ENCODE results near the gene FAS.

The FAS gene

DNA sequence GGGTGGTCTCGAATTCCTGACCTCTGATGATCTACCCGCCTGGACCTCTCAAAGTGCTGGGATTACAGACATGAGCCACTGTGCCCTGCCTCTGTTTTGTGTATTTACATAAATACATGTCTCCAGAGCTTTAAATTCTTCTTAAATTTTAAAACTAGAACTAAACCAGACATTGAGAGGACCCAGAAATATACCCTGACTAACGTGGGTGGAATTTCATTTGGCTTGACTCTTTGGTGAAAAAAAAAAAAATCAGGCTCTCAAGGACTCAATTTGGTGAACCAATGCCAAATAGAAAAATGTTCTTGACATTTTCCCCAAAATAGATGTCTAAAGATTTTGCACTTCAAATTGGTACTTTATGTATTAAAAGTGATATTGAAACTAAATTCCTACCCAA is 16.6 kb upstream of the FAS start:
- no peak for DNase-seq

DNA sequence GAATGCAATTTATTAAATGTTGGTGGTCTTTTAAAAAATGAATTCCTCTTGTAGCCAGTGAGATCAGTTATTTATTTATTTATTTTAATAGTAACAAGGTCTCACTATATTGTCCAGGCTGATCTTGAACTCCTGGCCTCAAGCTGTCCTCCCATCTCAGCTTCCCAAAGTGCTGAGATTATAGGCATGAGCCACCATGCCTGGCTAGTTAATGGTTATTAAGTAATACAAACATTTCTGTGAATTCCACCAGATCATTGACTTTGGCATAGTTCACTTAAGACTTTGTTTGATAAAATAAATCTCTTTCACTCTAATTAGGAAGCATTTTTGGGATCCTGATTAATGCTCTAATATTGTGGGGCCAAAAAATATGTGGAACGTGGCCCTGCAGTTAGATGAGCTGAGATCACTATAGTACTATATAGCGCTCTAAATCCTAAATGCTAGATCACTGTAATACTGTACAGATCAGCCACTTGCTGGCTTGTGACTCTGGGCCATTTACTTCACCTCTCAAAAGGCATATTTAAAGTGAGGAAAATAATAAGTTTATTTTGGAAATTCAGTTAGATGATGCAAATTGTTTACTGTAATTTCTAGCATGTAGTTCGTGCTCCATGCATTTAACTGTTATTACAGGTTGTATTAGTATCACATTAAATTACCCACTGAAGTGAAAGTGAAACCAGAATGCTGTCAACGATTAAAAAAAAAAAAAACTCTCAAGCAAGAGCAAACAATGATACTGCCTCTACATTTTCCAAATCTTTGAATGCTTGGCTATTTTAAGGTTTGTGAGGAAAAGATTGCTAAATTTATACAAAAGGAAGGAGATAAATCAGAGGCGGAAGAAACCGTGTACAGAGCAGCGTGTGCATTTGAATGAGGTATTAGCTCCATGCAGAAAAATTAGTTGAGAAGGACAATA is 15.9 kb upstream of the FAS start:
- DNase-seq = no peak

DNA sequence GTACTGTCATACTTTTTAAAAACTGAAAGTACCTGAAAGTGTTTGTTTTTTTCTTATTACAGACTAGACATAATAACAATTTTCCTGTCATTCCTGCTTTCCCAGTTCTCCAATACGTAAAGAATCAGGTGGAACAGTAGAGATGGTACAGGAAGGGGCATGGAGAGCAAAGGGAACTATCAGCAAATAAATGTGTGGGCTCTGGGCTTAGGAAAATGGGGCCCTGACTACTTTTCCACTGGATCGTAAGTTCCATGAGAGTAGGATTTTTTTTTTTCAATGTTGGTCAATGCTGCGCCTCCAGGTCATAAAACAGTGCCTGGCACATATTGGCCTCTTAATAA is 15.2 kb upstream of the FAS start:
- no peak for DNase-seq

DNA sequence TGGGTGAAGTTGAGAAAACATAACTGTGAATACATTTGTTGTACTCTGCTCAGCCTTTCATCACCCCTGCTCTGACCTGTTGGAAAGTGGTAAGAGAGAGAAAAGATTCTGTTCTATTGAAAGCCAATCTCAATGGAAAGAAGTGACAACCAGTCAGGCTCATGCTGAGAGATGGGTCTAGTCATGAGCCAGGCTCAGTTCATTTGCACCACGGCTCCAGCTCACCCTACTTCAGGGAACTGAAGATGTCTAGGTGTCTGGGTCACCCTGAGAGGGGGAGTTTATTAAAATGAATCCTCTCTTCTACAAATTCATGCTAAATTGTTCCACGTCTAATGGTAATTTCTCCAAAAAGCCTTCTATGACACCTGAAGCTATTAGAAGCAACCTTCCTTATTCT is 12.1 kb upstream of the FAS start:
- DNase-seq = no peak

DNA sequence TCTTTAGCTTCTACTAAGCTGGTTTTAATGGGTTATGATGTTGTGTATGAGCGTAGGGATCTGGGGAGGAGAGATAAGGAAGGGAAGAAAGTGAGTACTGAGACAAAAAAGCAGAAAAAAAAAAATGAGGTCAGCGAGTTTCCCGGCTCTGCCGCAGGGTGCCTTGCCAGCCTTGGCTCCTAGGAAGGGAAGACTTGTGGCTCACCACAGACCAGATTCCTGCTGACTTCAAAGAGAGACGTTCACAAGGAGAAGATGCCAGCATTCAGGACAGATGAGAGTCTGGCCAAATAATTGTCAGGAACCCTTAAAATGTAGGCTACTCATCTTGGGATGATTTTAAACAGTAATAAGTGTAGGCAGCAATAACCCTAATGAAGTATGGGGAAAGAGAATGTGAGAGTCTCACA is 11.4 kb upstream of the FAS start:
- DNase-seq = no peak

DNA sequence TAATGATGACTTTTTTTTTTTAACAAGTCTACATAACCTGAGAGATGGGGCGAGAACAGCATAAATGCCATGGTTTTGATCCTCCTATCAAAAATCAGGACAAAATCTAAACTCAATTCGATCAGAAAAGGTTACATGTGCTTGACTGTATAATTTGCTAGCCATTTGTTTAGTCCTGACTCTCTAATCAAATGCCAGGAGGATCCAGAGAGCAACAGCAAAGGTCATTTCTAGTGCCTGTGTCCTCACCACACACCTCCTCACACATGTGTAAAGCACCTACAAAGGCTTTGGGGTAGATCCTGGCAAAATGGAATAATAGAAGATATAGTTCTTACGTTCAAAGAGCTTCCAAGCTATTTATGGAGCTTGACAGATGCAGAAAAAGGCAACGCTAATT is 11.0 kb upstream of the FAS start:
- DNase-seq = no peak

DNA sequence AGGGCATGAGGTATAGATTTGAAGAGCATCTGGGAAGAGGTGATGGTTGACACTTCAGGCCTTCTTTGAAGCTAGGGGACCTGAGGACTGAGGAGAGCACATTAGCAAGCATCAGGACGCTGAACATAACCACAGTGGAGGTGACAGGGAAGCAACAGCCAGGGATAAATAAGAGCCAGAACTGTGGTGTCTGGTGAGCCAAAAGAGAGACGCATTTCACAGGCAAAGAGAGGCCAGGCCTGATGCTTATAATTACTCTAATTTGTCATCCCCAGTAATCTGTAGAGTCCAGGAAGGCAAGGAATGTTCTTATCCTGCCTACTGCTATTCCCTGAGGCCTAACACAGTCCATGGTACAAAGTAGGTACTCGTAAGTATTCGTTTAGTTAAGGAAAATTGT is 10.4 kb upstream of the FAS start:
- no peak for DNase-seq

DNA sequence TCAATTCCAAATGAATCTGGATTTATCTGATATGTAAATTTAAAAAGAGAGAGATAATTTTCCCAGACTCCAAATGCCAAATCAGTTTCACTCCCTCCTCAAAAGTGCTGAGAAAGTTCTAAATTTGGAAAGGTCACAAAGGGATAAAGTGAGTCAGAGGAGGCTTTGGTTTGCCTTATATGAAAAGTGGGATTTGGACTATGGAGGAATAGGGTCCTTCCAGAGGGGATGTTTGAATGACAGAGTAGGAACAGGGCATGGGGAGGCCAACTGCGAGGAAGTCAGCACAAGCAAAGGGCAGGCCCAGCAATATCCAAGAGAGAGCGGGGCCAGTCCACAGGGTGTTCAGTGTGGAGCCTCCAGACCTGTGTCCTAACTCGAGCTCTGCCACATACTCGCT is 9.8 kb upstream of the FAS start:
- DNase-seq = no peak

DNA sequence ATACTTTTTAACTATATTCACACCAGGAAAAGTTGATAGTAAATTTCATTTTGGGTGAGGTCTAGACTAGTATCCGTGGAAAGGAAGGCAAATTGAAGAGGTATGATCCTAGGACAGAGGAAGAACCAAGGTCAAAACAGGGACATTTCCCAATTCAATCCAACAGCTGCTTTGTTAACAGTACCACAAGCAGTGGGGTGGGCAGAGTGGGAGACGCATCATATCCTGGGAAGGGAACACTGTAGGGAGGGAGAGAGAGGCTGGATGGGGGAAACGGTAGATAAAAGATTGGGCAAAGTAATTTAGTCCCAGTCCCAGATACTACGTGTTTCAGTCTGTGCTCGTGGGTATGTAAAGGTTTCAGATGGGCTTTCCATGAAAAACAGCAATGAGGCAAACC is 9.2 kb upstream of the FAS start:
- no peak for DNase-seq

DNA sequence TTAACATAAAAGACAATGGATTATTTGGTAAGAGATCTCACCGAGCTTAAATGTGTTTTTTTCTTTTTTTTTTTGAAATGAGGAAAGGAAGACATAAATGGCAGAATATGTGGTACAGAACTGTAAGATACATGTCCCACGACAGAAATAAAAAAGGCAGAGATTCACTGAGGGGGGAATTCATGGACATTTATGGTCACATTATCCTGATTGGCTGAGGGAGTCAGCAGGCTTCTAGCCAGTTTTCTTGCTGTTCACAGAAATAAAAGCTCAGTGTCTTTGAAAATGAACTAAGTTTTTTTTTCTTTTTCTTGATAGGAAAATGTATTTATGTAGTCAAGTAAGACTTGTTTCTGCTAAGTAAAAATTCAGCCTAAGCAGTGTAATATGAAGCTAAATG is 8.2 kb upstream of the FAS start:
- no peak for DNase-seq

DNA sequence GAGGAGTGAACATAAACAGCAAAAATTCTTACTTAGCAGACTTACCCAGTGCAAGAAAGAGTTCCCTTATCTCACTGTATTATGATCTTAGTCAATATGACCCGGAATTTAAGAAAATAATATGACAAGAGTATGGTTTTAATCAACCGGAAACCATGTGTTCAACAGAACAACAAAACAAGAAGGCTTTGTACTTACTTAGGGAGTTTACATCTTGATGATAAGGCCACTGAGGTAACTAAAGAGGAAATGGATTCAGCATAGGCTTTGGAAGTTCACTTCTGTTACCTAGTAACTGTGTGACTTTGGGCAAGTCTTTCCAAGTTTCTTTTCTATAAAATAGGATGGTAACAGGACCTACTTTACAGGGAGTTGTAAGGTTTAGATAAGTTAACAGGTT is 7.4 kb upstream of the FAS start:
- DNase-seq = no peak

DNA sequence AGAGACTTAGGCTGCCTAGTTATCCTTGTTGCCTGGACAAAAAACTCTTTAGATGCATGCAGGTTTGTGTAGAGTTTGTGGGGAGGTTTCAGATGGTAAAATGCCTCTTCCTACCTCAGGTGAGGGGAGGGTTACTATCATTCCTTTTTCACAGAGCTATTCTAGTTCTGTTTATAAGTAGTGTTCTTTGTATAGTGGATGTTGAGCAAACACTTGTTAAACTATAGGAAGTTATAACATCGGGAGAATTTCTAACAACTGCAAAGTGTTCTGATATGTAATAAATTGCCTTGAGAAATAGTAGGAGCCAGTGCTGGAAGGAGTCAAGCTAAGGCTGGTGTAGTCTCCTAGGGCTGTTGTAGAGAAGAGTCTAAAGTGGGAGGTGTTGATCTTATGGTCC is 6.7 kb upstream of the FAS start:
- no peak for DNase-seq

DNA sequence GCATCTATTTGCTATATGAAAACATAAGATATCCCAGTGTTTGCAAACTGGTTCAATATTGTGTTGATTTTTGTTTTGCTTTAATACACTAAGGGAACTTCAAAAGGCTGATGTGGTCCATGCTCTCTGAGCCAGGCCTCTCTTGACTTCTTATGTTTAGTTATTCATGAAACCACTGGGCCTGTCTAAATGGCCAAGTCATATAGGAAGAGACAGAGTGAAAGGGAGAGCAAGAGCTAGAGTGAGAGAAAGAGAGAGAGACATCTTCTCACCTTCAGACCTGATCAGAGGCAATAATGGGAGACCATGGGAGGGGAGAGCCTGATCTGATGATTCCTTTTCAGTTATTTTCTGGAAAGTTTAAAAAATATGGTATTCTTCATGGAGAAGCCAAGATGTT is 6.1 kb upstream of the FAS start:
- DNase-seq = no peak

DNA sequence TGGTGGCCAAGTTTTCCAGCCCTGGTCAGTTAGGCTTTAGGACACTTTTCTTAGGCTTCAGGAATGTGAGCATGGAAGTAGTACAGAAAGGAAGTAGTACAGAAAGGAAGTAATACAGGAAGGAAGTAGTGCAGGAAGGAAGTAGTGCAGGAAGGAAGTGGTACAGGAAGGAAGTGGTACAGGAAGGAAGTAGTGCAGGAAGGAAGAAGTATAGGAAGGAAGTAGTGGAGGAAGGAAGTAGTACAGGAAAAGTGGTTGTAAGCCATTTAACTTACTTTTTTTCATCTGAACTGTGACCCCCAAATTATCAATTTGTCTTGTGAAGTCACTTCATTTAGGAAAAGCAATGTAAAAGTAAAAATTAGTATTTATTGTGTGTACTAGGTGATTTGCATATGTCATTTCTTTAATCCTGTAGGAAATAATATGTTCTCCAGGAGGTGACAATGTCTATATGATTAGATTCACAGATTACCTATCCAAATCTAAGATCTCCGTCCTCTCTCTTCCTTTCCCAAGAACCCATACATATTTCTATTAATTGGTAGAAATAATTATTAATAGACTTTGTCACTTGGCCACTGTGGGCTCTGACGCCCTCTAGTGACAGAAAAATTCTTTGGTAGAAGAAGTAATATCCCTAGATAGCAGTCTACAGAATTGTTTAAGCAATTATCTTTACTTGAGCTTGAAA is 3.9 kb upstream of the FAS start:
- no peak for DNase-seq

DNA sequence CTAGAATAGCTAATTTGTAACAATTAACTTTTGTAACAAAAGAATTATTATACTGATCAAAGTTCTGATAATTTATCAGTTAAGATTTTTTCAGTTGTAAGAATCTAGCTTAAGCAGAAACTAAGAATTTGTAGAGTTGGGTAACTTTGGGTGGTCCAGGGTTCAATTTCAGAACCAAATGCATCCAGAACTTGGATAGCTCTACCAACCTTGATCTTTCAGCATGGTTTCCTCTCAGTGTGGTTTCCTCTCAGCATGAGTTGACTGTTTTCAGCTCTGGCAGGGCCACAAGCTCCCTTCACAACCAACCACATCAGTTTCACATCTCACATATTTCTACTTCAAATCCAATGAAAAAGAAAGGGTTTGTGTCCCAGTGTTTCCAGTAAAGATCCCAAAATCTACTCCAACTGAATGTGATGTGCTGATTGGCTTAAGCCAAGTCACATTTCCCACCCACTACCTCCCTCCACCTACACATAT is 3.3 kb upstream of the FAS start:
- DNase-seq = no peak

DNA sequence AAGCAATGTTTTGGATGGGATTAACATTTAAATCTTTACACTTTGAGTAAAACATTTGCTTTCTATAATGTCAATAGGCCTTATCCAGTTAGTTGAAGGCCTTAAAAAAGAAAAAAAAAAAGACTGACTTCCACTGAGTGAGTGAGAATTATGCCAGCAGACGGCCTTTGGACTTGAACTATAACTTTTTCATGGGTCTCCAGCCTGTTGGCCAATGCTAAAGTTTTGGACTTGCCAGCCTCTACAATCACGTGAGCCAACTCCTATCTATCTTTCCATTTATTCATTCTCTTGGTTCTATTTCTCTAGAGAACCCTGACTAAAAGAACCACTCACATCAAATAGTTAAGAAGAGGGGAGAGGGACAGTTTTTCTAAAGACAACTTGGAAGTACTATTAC is 2.8 kb upstream of the FAS start:
- DNase-seq = no peak

DNA sequence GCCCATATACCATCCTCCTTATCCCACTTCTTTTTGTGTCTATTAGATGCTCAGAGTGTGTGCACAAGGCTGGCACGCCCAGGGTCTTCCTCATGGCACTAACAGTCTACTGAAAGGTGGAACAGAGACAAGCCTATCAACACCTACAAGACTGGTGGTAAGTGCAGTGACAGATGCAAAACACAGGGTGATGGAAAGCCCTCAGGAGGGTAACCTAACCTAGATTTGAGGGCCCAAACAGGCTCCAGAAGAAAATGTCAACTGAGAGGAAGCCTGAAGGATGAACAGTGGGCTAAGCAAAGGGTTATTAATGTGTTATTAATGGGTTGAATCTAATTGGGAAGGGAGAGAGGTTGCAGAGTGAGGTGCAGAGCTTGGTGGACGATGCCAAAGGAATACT is 1.2 kb upstream of the FAS start:
- no peak for DNase-seq

DNA sequence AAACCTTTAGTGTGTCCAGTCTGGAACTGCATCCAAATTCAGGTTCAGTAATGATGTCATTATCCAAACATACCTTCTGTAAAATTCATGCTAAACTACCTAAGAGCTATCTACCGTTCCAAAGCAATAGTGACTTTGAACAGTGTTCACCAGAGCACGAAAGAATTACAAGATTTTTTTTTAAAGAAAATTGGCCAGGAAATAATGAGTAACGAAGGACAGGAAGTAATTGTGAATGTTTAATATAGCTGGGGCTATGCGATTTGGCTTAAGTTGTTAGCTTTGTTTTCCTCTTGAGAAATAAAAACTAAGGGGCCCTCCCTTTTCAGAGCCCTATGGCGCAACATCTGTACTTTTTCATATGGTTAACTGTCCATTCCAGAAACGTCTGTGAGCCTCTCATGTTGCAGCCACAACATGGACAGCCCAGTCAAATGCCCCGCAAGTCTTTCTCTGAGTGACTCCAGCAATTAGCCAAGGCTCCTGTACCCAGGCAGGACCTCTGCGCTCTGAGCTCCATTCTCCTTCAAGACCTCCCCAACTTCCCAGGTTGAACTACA is 694 bp upstream of the FAS start:
- no peak for DNase-seq

DNA sequence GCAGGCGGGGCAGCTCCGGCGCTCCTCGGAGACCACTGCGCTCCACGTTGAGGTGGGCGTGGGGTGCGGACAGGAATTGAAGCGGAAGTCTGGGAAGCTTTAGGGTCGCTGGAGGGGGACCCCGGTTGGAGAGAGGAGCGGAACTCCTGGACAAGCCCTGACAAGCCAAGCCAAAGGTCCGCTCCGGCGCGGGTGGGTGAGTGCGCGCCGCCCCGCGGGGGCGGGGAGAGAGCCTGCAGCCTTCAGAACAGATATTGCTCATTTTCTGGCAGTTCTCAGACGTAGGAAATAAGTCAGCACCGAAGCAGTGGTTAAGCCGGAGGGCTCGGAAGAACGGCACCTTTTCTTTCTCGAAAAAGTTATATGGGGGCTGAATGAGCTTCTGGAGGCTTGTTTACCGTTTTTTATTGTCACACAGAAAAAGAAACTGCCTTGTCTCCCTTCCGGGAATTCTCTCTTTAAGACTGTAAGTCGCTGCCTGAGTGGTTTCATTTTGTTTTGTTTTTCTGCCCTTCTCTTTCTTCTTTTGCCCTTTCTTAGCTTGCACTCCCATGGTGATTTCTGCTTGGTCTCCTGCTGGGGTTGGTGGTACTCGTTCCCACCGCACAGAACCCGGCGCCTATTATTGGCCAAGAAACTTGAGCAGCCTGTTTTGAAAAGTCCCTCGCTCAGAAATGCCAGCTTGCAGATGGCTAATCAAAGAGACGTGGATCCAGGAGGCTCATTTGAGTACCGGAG is 732 bp downstream of the FAS start:
- peak; percentile 48 for DNase-seq

DNA sequence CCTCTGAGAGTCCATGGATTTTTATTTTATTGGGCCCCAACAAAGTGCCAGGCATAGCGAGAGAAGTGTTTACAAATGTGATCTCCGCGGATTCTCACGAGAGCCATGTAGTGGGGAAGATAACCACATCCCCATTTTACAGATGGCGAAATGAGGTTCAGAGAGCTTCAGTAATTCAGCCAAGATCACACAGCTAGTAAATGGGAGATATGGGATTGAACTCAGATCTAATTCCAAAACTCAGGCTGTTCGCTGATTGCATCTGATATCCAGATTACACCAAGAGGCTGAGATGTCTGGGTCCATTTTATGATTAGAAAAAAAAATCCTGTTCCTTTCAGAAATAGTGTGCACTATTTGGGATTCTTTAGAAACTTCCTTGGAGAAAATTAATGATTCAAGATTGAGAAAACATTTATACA is 1.3 kb downstream of the FAS start:
- DNase-seq = no peak

DNA sequence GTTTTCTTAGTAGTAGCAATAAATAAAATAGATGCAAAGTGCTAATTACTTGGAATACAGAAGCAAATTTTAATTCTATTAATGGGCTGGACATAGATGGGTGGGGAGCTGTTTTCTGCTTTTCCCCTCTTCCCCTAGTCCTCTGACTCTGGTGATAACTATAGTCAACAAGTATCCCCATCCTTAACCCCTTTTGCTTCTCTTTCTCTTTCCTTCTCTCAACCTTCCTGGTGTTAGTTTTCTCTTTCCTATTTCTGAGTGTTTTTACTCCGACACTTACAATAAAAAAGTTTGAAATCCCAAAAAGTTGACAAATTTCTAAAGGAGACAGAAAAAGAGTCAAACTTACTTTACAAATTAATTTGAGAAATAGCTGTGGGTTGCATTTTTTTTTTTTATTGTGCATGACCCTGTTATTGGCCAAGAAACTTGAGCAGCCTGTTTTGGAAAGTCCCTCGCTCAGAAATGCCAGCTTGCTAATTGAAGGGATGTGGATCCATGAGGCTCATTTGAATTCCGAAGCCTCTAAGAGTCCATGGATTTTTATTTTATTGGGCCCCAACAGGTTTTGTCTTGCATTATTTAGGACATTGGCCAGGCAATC is 2.4 kb downstream of the FAS start:
- DNase-seq = no peak

DNA sequence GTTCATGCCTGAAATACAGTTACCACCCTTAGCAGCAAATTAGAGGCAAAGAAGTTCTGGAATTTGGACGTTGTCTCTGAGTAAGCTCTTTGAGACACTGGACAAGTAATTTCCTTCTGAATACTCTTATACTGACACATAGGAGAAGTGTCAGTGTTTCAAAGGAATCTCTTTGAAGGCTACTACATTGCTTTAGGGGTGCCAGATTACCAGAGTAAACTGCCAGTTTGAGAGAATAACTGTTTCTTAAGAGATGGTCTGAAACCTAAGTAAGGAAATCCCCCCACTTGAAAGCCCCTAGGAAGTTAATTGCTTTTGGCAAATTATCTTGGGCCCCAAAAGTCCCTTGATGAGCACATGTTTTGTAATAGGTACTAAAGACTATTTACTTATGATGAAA is 3.4 kb downstream of the FAS start:
- DNase-seq = no peak

Data from activated CD4-positive, alpha-beta T cell treated with anti-CD3 and anti-CD28 coated beads for 1 hour (primary cell).